Measurements from ENCODE around the gene TNNT2. TPM values are rescaled to one million over a fixed set of nuclear protein-coding genes. Genes with fewer than 3 reads are reported as not detected.

TNNT2 gene
- total and polyA plus RNA-seq, 2 of the 4 experiments (the other 2 are of a cell fraction): 0.18 to 1.2 TPM

- H3K27ac ChIP-seq (ENCODE audit: insufficient read depth, low read length): no peak overlapping the region
- no peaks in the 10 kb centered on the region for H3K79me1 ChIP-seq (ENCODE audit: low read depth in 1 of 2, low read length in 2 of 2)
- H3K36me3 ChIP-seq (ENCODE audit: control insufficient read depth, insufficient read depth, low read length): no peaks in the 10 kb centered on the region
- CTCF ChIA-PET: interaction anchor here (1.1 kb wide), 1 partner anchor 16 kb away, joined by 3 read pairs; no protein-coding TSS in a partner anchor
- H4K91ac ChIP-seq (ENCODE audit: insufficient read depth, low read depth, low read length): no peak overlapping the region
- no peak overlapping the region for H2AFZ ChIP-seq (replicated peaks; ENCODE audit: low read length, poor library complexity)
- H3K4me3 ChIP-seq (ENCODE audit: insufficient read depth, low read depth, low read length): no peak overlapping the region
- POLR2A ChIA-PET (ENCODE audit: unreplicated experiment): no interaction called here
- H2BK5ac ChIP-seq (ENCODE audit: low read depth, low read length, poor library complexity, severe bottlenecking): no peak overlapping the region
- no peak overlapping the region for H4K5ac ChIP-seq (ENCODE audit: low read depth, low read length)
- H3K23ac ChIP-seq (ENCODE audit: low read depth, low read length): no peak overlapping the region
- TF ChIP-seq RFX5 (IDR thresholded peaks at IDR 0.05; ENCODE audit: low read depth, low read length) (no peak), NFE2L2 (IDR thresholded peaks at IDR 0.05; ENCODE audit: low read depth, low read length) (no peak), BHLHE40 (IDR thresholded peaks at IDR 0.05; ENCODE audit: low read depth, low read length) (no peak), FOS (IDR thresholded peaks at IDR 0.05; ENCODE audit: low read depth, low read length) (no peak), USF2 (IDR thresholded peaks at IDR 0.05; ENCODE audit: low read depth, low read length) (no peak), MAZ (IDR thresholded peaks at IDR 0.05; ENCODE audit: borderline replicate concordance, low read depth, low read length) (no peak), RCOR1 (IDR thresholded peaks at IDR 0.05; ENCODE audit: insufficient replicate concordance, low read length) (no peak), CTCF (conservative IDR thresholded peaks at IDR 0.05; ENCODE audit: low read depth, low read length) (no peak), POLR2A (IDR thresholded peaks at IDR 0.05; ENCODE audit: low read depth, low read length) (no peak)
- intact Hi-C loops (cut with micrococcal nuclease): no loop called here
- H2BK20ac ChIP-seq (ENCODE audit: low read depth, low read length): no peak overlapping the region
- no peak overlapping the region for H2AK5ac ChIP-seq (ENCODE audit: low read depth, low read length)
- no peak overlapping the region for H2BK15ac ChIP-seq (ENCODE audit: low read depth, low read length)
- H4K20me1 ChIP-seq (ENCODE audit: insufficient read depth, low read length): no peaks in the 10 kb centered on the region
- no peak overlapping the region for H3K9ac ChIP-seq (ENCODE audit: low read depth, low read length)
- no peak overlapping the region for H3K18ac ChIP-seq (ENCODE audit: low read depth, low read length)
- no TSS peak for BruUV-seq (replicated peaks)
- no peak for ATAC-seq (ENCODE audit: low read depth)
- peaks cover 61% of the 10 kb centered on the region for H3K27me3 ChIP-seq (ENCODE audit: control insufficient read depth, insufficient read depth, low read length)
- dilution Hi-C loops (cut with HindIII; ENCODE audit: low sequenced_read_pairs, unreplicated experiment): no loop called here
- no peak overlapping the region for H3K56ac ChIP-seq (ENCODE audit: extremely low read depth, insufficient read depth, low read length)
- H3K14ac ChIP-seq (replicated peaks; ENCODE audit: low read depth, low read length): no peak overlapping the region
- H3K4me1 ChIP-seq (ENCODE audit: control insufficient read depth, insufficient read depth, low read length): peaks cover 4% of the 10 kb centered on the region
- WGBS, 2 experiments (ENCODE audit: extremely low coverage in 2 of 2, insufficient read length in 1 of 2): 83% methylated on average over 1 of the region's 2 CpGs; no CpG with 5 or more reads in 1 of the 2 experiments
- no peak overlapping the region for H3K4ac ChIP-seq (ENCODE audit: low read depth, low read length)
- no peak overlapping the region for H2AK9ac ChIP-seq (replicated peaks; ENCODE audit: low read depth, low read length, poor library complexity)
- no peaks in the 10 kb centered on the region for H3K9me1 ChIP-seq (ENCODE audit: insufficient read depth, low read length)
- DNase-seq: no peak
- no peak overlapping the region for H4K8ac ChIP-seq (ENCODE audit: low read depth in 2 of 2, low read length in 2 of 2)
- no peak overlapping the region for H3K4me2 ChIP-seq (ENCODE audit: low read depth, low read length)
- in situ Hi-C loops (cut with MboI; ENCODE audit: low sequenced_read_pairs): no loop called here
- no peak overlapping the region for H2BK120ac ChIP-seq (ENCODE audit: low read depth, low read length)
- peaks cover 2% of the 10 kb centered on the region; the same call in 1 of the 2 replicates for H3K9me3 ChIP-seq (ENCODE audit: control insufficient read depth, insufficient read depth, low read length)
Observed at GRCh38 chr1:201330541-201330940, 46.9 kb downstream of the TNNT2 start.

All from IMR-90 (cell line).